ENCODE measurements around the gene SZT2. TPM values are rescaled to one million over a fixed set of nuclear protein-coding genes. Genes with fewer than 3 reads are reported as not detected.

Gene SZT2
- total RNA-seq, 1 donor from 2014 or later, result 15.1 TPM

DNA sequence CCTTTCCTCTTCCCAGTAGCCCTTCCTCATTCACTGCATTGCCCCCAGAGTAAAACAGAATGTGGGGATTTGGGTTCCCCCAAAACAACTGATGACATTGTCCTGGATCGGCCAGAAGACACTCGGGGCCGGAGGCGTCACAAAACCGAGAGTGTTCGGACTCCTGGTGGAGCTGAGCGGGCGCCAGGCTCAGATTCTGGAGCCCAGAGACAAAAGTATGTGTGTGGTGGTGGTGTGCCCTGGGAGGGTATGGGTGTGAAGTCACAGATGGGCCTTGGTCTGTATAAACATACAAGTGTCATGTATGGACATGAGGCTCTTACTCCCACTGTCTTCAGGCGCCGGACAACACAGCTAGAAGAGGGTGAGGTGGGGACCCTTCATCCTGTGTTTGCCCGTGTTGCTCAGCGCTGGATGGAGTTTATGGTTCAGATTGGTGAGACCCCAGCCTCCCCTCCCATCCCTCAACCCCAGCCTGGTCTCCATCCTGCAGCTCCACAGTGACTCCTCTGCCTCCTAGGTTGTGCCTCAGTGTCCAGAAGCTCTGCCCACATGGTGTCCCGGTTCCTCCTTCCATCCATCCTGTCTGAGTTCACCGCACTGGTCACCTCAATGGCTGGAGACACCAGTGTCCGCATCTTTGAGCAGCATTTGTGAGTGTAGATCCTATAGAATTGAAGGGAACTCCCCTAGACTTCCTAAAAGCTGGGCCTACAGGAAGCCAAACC is 51.6 kb downstream of the SZT2 start:
- DNase-seq (ENCODE audit: low read depth, low spot score), result no peak

DNA sequence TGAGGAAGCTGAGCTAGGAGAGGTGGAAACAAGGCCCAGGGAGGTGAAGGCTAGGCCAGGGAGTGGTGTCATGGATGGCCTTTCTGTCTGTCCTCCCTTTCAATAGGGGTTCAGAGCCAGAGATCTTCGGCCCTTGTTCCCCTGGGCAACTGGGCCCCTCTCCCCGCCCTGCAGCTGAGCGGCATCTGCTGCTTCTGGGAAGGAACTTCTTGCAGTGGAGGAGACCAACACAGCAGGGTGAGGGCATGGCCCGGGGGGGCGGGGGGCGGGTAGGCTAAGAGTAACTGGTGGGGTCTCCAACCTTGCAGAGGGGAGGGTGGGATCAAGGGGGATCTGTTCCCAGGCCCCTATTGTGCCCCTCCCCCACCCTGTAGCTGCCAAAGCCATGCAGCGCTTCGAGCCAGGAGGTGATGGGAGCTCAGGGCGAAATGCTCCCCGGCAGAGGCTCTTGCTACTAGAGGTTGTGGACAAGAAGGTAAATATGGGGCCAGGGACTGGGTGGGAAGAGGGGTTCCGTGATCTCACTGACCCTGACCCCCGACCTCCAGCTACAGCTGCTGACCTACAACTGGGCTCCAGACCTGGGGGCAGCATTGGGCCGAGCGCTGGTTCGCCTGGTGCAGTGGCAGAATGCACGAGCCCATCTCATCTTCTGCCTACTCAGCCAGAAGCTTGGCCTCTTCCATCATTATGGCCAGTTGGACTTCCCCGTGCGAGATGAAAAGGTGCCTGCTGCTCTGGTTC is 52.4 kb downstream of the SZT2 start:
- DNase-seq (ENCODE audit: low read depth, low spot score), result no peak

DNA sequence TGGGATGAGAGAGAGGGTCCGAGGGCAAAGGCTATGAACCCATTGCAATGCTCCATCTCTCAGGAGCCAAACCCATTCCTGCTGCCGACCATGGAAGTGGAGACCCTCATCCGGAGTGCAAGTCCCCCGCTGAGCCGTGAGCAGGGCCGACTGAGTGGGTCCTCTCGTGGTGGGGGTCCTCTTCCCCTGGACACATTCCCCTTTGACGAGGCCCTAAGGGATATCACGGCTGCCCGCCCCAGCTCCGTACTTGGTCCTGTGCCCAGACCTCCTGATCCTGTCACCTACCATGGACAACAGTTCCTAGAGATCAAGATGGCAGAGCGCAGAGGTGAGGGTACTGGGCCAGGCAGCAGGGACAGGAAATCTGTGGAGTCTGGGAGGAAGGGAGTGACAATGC is 53.1 kb downstream of the SZT2 start:
- no peak for DNase-seq (ENCODE audit: low read depth, low spot score)

DNA sequence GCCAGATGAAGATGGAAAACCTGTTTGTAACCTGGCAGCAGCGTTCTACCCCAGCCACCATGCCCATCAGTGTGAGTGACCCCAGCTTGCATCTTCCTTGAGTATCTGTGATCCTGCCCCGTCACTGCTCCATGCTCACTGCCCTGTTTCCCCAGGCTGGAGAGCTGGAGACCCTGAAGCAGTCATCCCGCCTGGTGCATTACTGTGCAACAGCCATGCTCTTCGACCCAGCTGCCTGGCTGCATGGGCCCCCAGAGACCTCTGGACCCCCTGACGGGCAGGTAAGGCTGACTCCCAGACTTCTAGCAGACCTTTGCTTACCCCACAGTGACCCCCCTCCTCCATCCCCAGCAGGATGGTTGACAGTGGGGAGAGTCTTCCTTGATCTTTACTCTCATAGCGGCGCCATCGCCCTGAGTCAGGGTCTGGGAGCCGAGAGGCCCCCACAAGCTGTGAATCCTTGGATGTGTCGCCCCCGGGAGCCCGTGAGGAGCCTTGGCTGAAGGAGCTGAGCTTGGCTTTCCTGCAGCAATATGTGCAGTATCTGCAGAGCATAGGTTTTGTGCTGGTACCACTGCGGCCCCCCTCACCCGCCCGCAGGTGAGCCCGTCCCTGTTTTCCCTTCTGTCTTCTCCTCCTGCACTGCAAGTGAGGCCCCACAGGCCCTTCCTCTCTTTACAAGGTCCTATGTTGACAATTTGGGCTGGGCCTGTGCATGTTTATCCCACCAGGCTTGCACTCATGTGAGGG is 53.7 kb downstream of the SZT2 start:
- no peak for DNase-seq (ENCODE audit: low read depth, low spot score)

DNA sequence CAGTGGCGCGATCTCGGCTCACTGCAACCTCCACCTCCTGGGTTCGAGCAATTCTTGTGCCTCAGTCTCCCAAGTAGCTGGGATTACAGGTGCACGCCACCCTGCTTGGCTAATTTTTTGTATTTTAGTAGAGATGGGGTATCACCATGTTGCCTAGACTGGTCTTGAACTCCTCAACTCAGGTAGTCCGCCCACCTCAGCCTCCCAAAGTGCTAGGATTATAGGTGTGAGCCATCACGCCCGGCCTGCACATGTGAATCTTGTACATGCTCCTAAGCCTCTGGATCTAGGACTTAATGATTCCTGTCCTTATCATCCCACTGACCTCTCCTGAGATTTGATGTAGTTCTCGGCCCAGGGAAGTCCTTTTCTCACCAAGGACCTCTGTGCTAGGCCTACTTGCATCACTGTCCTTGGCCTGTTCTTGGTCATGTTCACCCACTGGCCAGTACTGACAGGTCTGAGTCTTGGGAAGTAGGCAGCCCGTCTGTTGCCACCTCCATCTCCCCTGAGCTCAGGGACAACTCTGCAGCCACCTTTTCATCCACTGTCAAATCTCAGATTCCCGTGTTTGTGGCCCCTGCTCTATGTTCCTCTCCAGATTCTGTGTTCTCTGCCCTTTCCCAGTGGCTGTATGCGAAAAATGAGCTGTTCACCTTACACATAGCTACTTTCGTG is 54.6 kb downstream of the SZT2 start:
- DNase-seq (ENCODE audit: low read depth, low spot score), result no peak

DNA sequence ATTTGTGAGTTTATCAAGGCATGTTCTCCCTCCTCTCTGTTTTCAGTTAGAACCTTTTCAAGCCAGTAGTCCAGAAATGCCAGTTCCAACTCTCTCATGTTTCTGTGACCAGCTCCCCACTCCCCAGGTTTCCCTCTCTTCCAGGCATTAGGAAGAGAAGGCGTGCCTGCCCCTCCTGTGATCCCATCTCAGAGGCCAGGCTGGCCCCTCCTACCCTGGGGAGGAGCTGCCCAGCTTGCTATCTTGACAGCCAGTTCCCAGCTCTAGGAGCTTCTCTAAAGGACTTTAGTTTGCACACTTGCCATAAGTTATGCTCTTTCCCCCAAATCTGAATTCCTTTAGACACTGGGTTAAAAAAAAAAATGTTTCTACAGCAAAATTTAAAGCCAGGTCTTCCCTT is 55.1 kb downstream of the SZT2 start:
- DNase-seq (ENCODE audit: low read depth, low spot score), result no peak

DNA sequence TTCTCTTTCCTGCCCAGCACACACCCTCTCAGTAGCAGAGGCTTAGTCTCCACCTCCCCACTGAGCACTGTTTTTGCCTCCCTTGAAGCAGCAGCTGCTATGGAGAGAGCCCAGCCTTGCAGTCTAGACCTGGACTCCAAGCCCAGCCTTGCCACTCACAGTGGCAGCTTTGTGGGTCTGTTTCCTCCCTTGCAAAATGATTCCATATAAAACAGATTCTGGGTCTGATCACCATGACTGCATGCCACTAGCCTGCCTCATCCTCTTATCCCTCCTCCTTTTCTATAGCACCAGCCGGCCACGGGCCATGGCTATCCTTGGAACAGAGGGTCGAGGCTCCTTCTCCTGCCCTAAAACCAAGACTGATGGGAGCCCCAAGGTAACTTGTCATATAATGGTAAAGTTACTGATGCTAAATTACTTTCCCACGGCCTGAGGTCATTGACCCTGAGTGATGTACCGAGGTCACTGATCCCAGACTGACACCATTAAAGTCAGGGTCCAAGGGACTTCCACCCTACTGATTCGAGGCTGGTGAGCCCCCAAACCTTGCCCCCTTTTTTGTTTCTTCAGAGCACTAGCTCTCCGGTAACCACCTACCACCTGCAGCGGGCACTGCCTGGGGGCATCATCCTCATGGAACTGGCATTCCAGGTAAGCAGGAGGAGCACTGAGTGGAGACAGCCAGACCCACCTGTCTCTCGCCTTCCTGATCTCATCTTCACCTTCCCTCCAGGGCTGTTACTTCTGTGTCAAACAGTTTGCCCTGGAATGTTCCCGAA is 56.1 kb downstream of the SZT2 start:
- DNase-seq (ENCODE audit: low read depth, low spot score), result no peak

DNA sequence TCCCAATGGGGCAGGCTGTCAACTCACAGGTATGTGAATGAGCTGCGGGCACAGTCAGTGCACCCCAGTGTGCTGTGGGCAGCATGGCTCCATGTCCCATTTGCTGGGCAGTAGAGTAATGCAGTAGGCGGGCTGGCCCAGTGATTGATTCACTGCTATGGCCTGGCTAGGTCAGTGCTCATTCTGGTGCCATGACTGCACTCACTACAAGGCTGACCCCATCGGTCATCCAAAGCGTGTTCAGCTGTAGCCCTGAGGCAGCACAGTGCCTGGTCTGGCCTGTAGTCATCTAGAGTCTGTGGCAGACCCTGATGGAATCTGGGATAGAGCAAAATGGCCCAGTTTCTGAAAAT is 56.7 kb downstream of the SZT2 start:
- DNase-seq (ENCODE audit: low read depth, low spot score), result no peak

DNA sequence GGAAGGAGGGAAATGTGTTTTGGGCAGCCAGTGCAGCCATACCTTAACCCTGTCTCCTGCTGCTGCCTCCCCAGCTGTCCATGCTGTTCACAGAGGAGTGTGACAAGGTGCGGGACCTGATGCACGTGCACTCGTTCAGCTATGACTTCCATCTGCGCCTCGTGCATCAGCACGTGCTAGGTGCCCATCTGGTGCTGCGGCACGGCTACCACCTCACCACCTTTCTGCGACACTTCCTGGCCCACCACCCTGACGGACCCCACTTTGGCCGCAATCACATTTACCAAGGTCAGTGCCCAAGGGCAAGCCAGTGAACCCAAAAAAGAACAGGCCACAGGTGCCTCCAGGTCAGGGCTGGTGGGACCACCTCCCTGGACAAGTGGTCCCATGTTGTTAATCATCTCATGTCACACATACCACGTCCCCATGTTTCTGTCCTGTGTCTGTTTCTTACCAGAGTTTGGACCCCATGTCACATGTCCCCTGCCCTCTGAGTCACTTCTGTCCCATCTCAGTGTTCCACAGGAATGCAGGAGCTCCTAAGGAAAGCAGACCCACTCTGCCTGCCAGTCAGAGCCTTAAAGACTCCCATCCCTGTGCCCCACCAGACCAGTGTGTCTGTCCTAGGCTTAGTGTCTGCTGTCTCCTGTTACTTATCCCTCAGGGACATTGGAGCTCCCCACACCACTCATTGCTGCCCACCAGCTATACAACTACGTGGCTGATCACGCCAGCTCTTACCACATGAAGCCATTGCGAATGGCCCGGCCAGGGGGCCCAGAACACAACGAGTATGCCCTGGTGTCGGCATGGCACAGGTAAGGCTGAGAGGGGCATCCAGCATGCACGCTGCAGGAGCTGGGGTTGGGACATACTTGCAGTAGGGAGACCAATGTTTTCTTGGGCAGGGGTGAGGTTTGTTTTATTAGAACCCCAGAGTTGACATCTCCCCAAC is 57.5 kb downstream of the SZT2 start:
- no peak for DNase-seq (ENCODE audit: low read depth, low spot score)

DNA sequence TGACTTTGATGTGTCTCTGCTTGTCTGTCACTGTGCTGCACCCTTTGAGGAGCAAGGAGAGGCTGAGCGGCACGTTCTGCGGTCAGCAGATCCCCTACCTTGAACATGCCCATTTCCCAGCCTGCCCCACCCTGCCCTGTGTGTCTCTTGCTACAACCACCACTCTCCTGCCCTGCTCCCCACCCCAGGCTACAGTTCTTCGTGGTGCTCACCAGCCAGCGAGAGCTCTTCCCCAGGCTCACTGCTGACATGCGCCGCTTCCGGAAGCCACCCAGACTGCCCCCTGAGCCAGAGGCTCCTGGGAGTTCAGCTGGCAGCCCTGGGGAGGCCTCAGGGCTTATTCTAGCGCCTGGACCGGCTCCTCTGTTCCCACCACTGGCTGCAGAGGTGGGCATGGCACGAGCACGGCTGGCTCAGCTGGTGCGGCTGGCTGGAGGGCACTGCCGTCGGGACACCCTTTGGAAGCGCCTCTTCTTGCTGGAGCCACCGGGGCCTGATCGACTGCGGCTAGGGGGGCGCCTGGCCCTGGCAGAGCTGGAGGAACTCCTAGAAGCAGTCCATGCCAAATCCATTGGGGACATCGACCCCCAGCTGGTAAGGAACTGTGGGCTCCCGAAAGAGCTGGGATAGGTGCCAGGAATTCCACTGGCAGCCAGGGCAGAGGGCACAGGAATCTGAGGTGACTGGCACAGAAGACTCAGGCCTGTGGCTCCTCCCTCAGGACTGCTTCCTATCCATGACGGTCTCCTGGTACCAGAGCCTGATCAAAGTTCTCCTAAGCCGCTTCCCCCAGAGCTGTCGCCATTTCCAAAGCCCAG is 58.4 kb downstream of the SZT2 start:
- no peak for DNase-seq (ENCODE audit: low read depth, low spot score)

DNA sequence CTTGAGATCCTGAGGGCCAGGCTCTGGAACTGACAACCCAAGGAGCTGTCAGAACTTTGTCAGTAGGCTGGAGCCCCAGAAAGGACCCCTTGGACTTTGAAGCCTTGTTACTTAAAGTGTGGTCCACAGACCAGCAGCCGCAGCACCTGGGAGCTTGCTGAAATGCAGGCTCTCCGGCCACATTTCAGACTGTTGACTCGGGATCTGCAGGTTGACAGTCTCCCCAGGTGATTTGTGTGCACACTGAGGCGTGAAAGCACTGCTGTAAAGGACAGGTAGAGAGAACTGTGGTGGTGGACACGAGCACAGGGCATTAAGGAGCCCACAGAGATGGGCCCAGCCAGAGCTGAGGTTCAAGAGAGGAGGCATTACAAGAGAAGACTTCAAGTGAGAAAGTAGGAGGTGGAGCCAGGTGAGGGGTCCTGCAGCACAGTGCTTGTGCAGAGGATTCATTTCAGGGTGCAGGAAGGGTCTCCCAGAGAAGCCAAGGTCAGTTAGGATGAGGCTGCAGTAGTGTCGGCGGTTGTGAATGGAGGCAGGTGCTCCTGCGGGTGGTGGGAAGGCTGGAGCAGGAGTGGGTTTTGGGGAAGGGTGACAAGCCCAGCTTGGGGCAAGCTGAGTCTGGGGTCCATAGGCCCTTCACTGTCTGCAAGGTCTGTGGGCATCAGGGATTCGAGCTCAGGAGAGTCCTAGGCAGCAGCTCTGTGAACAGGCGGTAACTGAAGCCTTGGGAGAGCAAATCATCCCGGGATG is 59.4 kb downstream of the SZT2 start:
- no peak for DNase-seq (ENCODE audit: low read depth, low spot score)

DNA sequence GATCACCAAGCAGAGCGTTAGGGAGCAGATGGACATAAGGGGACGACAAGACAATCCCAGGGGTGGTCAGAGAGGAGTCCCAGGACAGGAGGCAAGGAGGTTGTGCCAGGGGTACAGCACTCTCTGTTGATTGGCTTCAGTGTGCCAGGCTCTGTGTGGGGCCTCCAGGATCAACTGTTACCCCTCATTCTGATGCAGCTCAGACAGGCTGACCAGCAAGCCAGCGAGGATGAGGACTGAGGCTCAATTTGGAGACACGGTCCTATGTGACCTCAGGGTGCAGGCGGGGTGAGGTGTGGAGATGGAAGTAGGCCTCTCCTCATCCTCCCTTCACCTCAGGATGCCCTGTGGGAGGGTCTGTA is 60.0 kb downstream of the SZT2 start:
- DNase-seq (ENCODE audit: low read depth, low spot score), result no peak

DNA sequence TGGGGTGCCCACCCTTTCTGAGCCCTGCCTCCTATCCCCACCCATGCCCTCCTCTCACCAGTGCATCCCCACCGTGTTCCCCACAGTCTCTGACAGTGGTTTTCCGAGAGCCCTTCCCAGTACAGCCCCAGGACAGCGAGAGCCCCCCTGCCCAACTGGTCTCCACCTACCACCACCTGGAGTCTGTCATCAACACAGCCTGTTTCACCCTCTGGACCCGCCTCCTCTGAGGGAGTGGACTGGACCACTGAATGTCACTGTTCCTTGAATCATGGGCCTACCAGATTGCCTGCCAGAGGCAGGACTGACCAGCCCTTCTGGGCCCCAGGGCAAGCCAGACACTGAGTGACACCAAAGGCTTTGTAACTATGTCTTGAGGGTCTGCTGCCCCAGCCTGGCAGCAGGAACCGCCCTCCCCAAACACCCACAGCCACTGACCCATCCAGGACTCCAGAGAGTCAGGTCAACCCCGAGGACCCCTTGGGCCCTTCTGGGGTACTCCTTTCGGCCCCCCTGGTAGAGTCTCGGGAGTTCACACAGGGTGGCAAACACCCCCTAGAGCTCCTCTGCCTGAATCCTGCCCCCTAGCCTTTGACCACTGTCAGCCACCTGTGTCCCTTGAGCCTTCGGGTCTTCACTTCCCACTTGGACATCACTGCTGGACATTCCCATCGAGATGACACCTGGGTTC is 60.7 kb downstream of the SZT2 start:
- no peak for DNase-seq (ENCODE audit: low read depth, low spot score)

DNA sequence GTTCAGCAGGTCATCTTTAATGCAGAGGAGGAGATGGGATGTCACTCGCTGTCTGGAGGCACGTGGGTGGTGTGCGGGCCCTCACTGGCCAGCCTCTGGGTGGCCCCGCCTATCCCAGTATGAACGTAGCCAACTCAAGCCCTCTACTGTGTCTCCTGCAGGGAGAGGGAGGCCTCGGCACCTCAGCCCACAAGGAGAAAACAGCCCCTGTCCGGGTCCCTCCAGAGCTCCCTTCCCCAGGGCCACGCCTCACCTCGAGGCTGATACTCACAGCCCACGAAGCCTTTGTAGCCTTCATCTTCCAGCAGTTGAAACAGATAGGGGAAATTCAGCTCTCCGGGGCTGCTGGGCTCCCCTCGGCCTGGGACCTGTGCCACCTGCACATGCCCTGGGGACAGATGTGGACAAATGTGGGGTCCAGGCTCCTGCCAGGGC is 61.5 kb downstream of the SZT2 start:
- no peak for DNase-seq (ENCODE audit: low read depth, low spot score)

DNA sequence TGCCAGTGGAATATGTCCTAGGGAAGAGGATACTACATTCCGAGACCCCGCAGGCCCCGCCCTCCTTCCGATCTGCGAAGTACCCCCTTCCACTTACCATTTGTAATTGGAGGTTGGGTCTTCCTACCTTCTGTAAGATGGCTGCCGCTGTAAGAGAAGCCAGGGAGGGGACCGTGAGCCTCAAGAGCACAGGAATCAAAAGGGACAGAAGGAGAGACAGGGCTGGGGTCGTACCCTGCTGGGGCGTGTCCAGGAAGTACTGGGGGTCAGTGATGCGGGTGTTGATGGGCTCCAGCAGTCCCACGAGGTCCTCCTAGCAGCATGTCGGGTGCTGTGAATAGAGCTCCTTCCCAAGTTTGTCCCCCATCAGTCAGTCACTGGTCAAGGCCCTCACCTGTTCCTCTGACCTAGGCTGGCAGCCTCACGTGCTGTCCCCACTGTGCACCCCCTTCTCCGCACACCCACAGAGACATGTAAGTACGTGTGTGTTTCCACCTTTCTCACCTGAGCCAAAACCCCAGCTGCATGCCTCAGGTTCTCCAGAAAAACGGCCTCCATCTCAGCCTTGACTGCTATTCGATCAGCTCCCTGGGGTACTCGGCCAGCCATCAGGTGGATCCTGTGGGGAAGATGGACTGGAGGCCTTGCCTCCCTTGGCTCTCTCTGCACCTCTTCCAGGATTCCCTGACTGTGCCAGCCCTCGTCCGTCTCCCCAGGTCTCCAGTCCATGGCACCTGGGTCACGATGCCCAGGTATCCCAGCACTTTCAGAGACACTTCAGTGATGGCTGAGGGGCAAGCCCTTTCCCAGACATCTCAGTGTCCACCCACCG is 62.2 kb downstream of the SZT2 start:
- DNase-seq (ENCODE audit: low read depth, low spot score), result no peak

DNA sequence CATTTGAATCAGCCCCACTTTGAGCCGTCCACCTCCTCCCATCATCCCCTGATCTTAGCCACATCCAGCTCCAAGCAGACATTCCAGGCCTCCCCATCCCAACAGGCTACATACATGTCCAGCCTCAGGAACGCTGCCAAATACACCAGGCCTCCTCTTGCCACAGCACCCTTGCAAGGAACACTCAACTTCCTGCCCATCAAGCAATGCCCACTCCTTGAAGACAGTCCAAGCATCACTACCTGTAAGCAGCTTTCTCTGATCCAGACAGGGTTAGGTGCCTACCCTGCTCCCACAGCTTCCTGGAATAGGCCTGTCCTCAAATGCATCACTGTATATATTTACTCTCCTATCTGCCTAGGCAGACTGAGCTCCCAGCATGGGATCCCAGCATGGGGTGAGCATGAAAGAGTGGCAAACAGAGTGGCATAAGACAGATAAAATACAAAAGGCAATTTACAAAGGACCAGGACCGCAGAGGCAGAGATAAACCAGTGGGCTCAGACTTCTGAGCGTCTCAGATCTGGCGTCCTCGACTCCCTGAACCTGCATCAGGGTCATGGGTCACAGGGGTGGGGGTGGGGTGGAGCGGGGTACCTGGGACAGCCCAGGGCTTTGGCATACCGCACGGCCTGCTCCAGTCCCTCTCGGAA is 63.2 kb downstream of the SZT2 start:
- no peak for DNase-seq (ENCODE audit: low read depth, low spot score)
